GM12874 (cell line): ENCODE measurements around the gene MBD2.

Experiments
- CTCF ChIP-seq: IDR thresholded peaks from 2 replicates; pipeline ENCODE4 v1.5.1; 2011; ENCODE audit warnings: low read depth, mild to moderate bottlenecking, control low read depth, low read length, moderate library complexity; ENCODE audit not compliant: insufficient read depth

MBD2 gene

DNA sequence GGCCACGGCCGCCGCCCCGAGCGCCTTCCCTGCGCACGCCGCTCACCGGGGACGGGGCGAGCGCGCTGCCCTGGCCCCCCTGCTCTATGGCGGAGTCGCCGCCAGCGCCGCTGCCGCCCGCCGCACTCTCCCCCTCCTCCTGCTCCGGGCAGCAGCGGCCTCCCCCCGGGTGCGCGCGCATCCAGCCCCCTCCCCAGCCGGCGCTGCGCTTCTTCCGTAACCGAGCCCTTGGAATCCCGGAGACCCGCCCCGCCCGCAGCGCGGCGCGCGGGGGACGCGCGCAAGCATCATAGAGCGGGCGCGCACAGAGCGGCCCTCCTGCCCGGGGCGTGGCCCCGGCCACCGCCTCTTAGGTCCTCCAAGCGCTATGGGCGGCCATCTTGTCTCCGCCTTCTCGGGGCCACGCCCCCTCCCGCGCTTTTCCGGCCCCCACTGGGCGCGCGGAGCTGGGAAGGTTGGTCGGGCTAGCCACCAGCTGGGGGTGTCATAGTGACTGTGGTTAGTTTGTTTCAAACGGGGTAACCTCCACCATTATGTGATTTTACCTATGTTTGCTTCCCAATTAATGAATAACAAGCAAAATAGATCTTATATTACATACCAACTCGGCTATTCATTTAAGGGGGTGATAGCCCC lies at the start of gene MBD2:
Gene MBD2, minus strand, starts transcription at position 291 of the 636 bp plus-strand sequence. Its CDS starts 110 bp downstream, at position 181.
- no peak for TF ChIP-seq CTCF

DNA sequence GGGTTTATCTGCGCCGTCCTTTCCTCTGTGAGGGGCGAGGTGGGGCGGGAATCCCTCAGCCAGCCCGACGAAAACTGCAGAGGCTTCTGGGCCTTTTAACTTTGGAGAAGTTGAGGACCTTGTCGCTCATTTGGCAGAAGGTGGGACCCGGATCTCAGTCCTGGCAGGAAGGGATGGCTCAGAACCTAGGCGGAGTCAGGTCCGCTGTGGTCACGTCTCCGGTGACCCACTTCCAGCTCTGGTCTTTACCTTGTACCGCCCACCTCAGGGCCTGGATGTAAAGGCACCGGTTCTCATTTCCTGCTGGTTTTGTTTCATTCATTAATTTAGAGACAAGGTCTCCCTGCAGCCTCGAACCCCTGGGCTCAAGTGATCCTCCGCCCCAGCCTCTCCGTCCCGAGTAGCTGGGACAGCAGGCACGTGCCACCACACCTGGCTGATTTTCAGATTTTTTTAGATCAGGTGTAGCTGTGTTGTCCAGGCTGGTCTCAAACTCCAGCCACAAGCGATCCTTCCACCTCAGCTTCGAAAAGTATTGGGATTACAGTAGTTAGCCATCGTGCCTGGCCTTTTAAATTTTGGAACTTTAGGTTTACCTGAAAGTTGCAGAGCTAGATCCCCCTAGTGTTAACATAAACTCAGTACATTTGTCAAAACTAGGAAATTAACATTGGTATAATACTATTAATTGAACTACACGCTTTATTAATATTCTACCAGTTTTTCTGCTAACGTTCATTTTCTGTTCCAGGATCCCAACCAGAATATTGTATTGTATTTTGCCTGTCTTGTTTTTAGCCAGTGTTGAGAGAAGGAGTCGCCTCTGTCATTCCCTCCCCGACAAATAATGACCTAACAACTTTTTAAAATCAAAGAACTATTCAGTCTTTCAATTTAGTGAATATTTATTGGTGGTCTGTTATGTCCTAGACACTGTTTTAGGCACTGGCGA lies 45.7 kb upstream of the MBD2 start:
- peak; percentile 28; the same call in 1 of the 2 replicates for TF ChIP-seq CTCF

- TF ChIP-seq CTCF: no peak
These were observed 44.3 kb upstream of the MBD2 start for GRCh38 chr18:54268751-54269150.

- no peak for TF ChIP-seq CTCF
These were observed 43.2 kb upstream of the MBD2 start for GRCh38 chr18:54267701-54268100.

DNA sequence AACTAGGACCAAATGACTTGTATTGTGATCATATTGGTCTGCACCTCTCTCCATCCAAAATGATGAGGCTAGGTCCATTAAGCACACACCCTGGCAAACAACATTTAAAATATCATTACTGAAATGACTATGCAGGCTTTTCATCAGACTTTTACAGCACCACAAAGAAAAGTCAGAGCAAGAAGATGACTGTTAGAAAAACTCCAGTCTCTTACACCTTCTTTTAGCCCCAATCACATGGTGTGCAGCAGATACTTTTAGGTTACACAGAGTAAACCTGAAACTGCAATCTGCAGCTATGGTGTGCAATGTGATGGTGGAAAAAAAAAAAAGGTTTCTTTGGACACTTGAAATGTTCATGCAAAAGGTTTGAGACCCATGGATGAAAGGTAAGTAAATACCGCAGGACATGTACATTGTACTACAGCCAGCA lies 39.5 kb upstream of the MBD2 start:
- TF ChIP-seq CTCF: no peak

DNA sequence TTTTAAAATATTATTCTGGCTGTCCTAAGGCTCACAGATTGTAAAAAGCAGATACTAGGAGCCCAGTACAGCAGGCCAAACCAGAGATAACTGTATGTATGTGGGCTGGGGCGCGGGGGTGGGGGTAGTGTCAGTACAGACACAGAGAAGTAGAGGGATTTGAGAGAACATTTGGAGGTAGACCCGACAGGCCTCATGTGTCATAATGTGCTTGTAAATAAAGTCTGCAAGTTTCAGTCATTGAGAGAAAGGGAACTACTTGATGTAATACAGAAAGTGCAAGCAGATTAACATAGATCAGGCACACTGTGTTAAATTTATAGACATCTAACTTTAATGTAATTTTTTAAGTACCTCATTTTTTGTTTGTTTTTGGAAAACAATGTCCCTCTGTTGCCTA lies 37.4 kb upstream of the MBD2 start:
- TF ChIP-seq CTCF: no peak

DNA sequence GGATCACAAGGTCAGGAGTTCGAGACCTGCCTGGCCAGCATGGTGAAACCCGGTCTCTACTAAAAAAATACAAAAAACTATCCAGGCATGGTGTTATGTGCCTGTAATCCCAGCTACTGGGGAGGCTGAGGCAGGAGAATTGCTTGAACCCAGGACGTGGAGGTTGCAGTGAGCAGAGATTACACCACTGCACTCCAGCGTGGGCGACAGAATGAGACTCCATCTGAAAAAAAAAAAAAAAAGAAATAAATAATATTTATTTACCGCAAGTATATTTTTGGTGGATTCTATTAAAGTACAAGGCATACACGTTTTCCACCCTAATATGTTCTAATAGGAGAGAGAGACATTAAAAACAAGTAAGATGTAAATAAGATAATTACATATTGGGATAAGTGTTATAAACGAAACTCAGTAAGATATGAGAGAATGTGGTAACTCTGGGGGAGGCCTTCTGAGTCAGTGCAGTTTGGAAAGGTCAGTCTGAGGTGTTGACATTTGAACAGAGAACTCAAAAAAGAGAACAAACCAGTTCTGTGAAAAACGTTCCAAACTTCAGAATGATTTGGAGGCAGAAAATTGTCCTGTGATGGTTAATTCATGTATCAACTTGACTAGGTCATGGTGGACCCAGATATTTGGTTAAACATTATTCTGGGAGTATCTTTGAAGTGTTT lies 36.1 kb upstream of the MBD2 start:
- no peak for TF ChIP-seq CTCF
